Suprapubic skin (tissue), 4 donors: ENCODE data around the gene PARVB.

Source experiments
- POLR2A ChIP-seq, 2 donors: fragments of 450-650 bp; IDR thresholded peaks; one replicate each; pipeline ENCODE4 v1.6.1; 2017; ENCODE audit warnings: antibody characterized with exemption in 2 of 2, mild to moderate bottlenecking in 2 of 2, moderate library complexity in 2 of 2
- POLR2AphosphoS5 ChIP-seq, 3 donors: sonication (generic); formaldehyde crosslinking; IDR thresholded peaks; one replicate each; pipeline ENCODE4 v1.6.1; 2017; ENCODE audit warnings: antibody characterized with exemption in 3 of 3
- TF ChIP-seq, protein P1 (sequence below), 2 donors: fragments of 200-600 bp in 1 of 2; fragments of 450-650 bp in 1 of 2; sonication (generic) in 1 of 2; IDR thresholded peaks; one replicate each; pipeline ENCODE4 v1.5.1; 2016 to 2019; ENCODE audit warnings: antibody characterized with exemption in 2 of 2, mild to moderate bottlenecking in 1 of 2, moderate library complexity in 1 of 2

DNA sequence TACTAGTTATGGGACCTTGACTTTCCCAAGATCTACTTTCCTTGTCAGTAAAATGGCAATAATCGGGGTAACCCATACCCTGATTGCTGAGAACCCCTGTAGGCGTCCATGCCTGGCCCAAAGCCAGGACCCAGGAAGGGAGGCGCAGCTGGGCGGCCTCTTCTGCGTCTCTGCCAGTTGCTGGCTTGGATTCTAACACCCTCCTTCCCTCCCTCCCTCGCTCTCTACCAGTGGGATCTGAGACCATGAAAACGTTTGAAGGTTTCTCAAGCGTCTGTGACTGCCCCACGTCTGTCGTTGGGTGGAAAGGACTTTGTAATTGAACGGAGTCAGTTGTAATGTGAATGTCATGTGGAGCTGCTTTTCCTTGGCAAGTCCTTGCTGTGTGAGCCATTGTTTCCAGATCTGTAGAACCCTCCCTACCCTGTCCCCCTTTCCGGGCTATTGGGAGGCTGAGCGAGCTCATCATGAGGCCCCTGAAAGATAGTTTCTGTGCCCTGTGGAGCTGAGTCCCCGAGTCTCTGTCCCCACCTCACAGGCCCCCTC is 47.8 kb downstream of the PARVB start:
- TF ChIP-seq, protein P1, sequence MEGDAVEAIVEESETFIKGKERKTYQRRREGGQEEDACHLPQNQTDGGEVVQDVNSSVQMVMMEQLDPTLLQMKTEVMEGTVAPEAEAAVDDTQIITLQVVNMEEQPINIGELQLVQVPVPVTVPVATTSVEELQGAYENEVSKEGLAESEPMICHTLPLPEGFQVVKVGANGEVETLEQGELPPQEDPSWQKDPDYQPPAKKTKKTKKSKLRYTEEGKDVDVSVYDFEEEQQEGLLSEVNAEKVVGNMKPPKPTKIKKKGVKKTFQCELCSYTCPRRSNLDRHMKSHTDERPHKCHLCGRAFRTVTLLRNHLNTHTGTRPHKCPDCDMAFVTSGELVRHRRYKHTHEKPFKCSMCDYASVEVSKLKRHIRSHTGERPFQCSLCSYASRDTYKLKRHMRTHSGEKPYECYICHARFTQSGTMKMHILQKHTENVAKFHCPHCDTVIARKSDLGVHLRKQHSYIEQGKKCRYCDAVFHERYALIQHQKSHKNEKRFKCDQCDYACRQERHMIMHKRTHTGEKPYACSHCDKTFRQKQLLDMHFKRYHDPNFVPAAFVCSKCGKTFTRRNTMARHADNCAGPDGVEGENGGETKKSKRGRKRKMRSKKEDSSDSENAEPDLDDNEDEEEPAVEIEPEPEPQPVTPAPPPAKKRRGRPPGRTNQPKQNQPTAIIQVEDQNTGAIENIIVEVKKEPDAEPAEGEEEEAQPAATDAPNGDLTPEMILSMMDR (IDR thresholded peaks at IDR 0.05) = no peak
- TF ChIP-seq POLR2A (IDR thresholded peaks at IDR 0.05) = no peak
- no peak for TF ChIP-seq POLR2AphosphoS5 (IDR thresholded peaks at IDR 0.05)
